HCT116 (cell line): ENCODE data around the gene SWAP70.

Experiments used
- ELF1 ChIP-seq: IDR thresholded peaks from 2 replicates; pipeline ENCODE4 v1.6.1; 2012; ENCODE audit warnings: low read depth, borderline replicate concordance
- EZH2 ChIP-seq: fragments of 200-600 bp; sonication (generic); IDR thresholded peaks from 2 replicates; pipeline ENCODE4 v1.6.1; 2017; ENCODE audit warnings: antibody characterized with exemption, mixed run types
- POLR2AphosphoS5 ChIP-seq: IDR thresholded peaks from 2 replicates; pipeline ENCODE4 v1.6.1; 2011; ENCODE audit warnings: mild to moderate bottlenecking, low read depth, low read length, moderate library complexity
- SIN3A ChIP-seq: IDR thresholded peaks from 2 replicates; pipeline ENCODE4 v1.6.1; 2012; ENCODE audit warnings: low read depth

- TF ChIP-seq SIN3A: no peak
- no peak for TF ChIP-seq EZH2
- no peak for TF ChIP-seq POLR2AphosphoS5
- no peak for TF ChIP-seq ELF1
Observed at GRCh38 chr11:9755561-9756185, 91.8 kb downstream of the SWAP70 start.
